ENCODE measurements around the gene BAZ2B.
"Not testable (repeated sequence)": the region's sequence is repeated elsewhere in the genome, so short reads cannot be mapped to it uniquely, and the experiment has no call there.

BAZ2B gene, protein sequence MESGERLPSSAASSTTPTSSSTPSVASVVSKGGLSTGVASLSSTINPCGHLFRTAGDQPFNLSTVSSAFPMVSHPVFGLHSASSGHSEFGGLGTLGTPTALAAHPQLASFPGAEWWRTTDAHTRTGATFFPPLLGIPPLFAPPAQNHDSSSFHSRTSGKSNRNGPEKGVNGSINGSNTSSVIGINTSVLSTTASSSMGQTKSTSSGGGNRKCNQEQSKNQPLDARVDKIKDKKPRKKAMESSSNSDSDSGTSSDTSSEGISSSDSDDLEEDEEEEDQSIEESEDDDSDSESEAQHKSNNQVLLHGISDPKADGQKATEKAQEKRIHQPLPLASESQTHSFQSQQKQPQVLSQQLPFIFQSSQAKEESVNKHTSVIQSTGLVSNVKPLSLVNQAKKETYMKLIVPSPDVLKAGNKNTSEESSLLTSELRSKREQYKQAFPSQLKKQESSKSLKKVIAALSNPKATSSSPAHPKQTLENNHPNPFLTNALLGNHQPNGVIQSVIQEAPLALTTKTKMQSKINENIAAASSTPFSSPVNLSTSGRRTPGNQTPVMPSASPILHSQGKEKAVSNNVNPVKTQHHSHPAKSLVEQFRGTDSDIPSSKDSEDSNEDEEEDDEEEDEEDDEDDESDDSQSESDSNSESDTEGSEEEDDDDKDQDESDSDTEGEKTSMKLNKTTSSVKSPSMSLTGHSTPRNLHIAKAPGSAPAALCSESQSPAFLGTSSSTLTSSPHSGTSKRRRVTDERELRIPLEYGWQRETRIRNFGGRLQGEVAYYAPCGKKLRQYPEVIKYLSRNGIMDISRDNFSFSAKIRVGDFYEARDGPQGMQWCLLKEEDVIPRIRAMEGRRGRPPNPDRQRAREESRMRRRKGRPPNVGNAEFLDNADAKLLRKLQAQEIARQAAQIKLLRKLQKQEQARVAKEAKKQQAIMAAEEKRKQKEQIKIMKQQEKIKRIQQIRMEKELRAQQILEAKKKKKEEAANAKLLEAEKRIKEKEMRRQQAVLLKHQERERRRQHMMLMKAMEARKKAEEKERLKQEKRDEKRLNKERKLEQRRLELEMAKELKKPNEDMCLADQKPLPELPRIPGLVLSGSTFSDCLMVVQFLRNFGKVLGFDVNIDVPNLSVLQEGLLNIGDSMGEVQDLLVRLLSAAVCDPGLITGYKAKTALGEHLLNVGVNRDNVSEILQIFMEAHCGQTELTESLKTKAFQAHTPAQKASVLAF (N-terminal part only)
- 57.5 to 98.0 (median 81.9) reads per million in 4 donors for total RNA-seq

DNA sequence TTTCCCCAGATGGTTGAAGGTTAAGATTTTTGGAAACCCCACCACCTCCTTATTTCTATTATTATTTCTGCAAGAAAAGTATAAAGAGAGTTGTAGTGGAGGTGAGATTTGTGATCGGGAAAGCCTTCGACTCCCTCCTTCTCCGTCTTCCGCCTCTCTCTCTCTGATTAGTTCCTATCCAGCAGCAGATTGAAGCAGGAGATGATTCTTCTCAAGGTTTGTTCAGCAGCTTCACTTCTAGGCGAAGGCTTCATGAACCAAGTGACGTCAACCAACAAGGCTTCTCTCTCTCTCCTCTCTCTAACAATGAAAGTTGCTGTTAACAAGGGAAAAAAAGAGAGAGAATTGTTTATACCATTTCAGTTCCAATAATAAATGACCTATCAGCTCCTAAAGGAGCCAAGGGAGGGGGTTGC, at the start of gene BAZ2B:
BAZ2B (minus strand) TSS at position 263 of the 416 bp plus-strand sequence. CDS start 137,829 bp downstream, outside the sequence.
- DNase-seq, result peak in 1 of 5 donors; percentile 7

DNA sequence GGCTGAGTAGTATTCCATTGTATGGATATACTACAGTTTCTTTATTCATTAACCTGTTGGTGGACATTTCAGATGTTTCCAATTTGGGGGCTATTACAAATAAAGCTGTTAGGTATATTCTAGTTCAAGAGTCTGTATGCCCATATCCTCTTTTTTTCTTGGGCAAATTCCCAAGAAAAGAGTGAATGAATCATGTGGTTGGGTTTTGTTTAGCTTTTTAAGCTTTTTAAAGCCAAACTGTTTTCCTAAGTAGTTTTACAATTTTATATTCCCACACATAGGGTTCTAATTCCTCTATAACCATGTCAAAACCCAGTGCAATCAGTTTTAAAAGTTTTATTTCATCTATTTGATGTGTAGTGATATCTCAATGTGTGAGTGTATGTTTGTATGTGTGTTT, 44.9 kb upstream of the BAZ2B start:
- DNase-seq, result no peak

DNA sequence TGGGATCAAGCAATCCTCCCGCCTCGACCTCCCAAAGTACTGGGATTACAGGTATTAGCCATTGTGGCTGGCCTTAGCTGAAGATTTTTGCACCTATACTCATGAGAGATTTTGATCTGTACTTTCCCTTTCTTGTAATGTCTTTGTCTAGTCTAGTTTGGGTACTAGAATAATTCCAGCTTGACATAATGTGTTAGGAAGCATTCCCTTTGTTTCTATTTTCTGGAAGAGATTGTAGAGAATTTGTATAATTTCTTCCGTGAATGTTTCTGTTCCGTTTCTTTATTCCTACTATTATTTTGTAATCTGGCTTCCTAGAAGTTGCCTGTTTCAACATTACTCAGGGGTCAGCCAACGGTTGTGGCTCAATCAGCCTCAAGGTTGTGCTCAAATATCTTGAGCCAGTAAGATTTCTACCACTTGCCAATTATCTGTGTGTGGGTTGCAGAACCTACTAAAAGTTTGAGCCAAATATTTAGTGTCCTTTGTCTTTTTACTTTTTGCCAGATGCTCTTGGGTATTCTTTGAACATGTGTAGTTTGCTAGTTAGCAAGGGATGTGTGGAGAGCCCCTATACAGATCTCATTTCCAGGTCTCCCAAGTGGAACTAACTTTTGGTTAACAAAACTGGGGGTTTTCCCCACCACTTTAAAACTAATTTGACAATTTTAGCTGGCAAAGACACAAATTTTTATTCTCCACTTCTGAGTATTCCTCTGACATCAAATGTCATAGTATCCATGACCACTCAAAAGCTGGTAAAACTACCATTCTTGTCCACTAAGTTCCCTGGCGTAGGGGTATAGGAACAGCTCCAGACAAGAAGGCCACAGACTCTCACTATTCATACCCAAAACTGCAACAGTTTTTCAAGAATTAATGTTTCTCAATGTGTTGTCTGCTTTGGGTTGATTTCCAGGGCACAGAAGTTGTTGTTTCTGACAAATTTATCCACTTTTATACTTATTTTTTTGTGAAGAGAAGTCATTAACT, 42.8 kb upstream of the BAZ2B start:
- no peak for DNase-seq

DNA sequence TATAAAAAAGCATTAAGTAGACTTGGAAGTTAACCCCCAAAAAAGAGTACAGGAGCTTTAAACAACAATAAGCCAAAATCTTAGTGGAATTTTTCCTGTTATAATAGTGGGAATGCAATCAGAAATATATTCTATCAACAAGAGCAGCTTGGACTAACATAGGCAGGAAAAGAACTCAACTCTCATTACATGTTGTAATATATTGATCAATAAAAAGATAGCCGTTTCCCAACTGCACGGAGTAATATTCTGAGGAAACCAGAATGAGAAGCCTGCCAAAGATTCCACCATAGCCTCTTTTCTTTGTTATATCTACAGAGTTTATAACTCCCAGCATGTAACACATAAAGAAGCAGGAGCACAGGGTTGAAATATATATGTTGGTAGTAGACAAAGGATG, 37.6 kb upstream of the BAZ2B start:
- no peak for DNase-seq

DNA sequence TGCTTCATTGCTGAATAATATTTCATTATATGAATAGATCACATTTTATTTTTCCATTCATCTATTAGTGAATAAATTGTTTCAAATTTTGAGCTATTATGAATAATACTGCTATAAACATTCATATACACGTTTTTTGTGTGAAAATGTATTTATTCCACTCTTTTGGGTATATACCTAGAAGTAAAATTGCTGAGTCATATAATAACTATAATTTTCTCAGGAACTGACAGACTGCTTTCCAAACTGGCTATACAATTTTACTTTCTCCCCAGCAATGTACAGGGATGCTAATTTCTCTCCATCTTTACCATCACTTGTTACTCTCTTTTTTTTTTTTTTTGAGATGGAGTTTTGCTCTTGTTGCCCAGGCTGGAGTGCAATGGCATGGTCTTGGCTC, 35.5 kb upstream of the BAZ2B start:
- DNase-seq, result no peak

DNA sequence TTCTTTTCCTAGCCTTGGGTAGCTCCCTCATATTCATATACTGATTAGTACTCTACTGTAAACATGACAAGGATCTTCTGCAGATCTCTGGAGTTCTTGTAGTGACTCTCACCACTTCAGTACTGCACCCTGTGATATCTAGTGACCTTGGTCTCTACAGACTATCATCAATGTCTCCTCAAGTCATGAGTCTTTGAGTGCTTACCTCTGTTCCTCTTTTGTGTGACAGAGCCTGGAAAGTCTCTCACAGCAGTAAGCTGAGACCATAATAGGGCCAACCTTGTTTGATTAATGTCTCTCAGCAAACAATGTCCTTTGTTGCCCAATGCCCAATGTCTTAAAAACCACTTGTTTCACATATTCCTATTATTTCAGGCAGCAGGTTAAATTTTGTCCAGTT, 34.2 kb upstream of the BAZ2B start:
- DNase-seq, result no peak

DNA sequence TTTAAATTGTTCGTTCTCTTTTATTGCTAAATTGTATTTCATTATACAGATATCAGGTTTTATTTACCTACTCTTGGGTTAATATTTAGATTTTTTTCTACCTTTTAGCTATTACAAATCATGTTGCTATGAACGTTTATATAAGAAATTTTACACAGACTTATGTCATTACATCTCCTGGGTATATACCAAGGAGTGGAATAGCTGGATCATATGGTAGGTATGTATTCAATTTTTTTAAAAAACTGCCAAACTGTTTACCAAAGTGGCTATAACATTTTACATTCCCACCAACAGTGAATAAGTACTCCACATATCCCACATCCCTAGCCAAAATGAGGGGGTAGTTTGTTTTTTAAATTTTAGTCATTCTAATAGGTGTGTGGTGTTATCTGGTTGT, 32.3 kb upstream of the BAZ2B start:
- DNase-seq, result no peak

DNA sequence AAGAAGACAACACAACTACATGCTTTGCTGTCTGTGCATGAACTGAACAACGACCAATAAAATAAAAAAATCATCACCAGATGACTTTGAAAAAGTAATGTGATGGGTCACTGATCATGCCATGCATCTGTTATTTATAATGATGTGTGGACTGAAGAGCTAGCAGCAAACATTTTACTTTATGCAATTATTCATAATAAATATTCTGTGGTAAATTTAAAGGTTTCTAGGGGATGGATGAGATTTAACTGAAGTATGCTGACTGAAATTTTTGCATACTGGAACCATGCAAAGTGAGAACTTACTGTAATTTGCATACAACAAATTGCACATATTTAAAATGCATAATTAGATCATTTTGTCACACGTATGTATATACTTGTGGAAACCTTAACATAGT, 31.3 kb upstream of the BAZ2B start:
- DNase-seq, result no peak

DNA sequence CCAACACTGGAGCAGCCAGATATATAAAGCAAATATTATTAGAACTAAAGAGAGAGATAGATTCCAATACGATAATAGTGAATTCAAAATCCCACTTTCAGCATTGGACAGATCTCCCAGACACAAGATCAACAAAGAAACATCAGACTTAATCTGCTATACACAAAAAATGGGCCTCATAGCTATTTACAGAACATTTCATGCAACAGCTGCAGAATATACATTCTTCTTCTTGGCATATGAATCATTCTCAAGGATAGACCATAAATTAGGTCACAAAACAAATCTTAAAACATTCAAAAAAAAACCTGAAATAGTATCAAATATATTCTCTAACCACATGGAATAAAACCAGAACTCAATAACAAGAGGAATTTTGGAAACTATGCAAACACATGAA, 23.8 kb upstream of the BAZ2B start:
- no peak for DNase-seq

DNA sequence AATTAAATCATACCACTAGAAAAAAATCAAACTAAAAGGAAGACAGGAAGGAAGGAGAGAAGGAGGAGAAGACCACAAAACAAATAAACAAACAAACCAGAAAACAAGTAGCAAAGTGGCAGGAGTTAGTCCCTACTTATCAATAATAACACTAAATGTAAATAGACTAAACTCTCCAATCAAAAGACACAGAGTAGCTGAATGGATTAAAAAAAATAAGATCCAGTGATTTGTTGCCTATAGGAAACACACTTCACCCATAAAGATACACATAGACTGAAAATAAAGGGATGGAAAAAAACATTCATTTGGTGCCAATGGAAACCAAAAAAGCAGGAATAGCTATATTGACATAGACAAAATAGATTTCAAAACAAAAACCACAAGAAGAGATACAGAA, 23.4 kb upstream of the BAZ2B start:
- no peak for DNase-seq

DNA sequence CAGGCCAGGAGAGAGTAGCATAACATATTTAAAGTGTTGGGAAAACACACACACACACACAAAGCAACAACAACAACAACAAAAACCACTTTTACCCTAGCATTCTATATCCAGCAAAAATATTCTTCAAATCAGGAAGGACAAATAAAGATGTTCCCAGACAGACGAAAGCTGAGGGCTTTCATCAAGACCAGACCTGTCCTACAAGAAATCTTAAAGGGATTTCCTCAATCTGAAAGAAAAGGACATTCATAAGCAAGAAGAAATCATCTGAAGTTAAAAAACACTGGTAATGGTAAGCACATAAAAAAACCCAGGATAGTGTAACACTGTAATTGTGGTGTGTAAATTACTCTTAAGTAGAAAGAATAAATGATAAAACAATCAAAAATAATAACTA, 22.7 kb upstream of the BAZ2B start:
- no peak for DNase-seq

DNA sequence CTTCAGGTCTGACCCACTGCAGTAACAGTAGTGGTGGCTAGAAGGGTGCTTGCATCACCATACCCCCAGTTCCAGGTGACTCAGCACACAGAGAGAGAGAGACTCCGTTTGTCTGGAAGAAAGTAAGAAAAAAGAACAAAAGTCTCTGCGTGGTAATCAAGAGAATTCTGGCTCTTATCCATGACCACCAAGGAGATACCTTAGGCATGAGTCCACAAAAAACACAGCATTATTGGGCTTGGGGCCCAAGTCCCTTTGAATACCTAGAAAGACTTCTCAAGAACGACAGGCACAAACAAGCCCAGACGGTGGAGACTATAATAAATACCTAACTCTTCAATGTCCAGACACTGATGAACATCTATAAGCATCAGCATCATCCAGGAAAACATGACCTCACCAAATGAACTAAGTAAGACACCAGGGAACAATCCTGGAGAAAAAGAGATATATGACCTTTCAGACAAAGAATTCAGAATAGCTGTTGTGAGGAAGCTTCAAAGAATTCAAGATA, 21.7 kb upstream of the BAZ2B start:
- DNase-seq, result no peak

DNA sequence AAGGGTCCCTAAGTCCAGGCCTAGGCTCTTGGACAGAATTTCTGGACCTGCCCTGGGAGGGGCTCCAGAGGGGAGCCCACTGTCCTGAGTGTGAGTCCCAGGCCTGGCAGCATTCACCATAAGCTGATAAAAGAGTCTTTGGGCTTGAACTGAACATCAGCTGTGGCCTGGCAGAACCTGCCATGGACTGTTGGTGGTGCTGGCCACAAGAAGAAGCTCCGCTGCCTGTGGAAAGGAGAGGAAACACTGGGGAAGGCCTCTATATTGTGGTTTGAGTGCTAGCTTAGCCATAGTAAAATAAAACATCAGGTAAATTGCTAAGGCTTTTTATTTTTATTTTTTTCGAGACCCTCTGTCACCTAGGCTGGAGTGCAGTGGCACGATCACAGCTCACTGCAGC, 20.9 kb upstream of the BAZ2B start:
- no peak for DNase-seq

DNA sequence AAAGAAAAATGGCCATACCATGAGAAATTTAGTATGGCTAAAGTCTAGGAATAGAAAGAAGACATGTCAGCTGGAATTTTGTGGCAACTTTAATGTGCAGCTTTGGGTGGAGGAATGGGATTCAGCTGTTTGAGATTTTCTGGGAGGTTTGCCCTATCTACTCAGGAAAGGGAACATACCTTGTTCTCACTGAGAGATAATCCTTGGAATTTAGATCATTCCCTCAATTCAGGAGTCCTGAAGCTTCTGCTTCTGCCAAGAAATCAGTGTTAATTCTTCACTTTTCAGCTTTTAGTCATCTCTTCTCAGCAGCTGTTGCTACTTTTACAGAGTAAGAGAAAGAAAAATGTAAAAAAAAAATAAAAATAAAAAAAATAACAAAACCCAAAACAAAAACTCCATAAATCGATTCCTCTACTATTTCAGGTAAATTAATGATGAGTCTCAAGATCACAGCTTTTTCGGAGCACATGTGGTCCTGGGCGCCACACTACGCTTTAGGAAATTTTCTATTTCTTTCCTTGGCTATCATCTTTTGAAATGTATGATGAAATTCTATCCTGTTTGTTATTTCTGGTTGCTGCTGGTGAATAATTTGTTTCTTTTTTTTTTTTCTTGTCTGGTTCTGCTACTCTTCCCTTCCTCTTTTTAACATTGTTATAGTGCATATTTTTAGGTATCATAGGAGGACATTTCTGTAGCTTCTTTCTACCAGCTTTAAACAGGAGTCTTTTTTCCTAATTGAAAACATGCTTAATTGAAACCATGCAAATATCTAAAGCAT, 18.9 kb upstream of the BAZ2B start:
- DNase-seq, result no peak

DNA sequence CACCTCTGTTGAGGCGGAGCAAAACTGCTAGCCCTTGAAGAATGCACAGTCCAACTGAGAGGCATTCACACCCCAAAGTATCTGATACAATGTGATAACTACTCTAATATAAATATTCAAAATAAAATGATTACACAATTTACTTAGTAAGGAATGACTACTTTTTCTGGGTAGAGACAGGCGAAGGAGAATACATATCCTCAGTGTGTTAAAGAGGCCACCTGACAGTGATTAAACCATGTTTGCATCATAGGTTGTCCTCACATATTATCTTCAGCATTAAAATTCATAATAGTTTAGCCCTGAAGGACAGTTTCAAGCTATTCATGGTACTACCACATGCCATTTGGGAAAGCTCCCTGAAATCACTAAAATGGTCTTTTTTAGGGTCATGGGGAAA, 16.9 kb upstream of the BAZ2B start:
- DNase-seq, result no peak

DNA sequence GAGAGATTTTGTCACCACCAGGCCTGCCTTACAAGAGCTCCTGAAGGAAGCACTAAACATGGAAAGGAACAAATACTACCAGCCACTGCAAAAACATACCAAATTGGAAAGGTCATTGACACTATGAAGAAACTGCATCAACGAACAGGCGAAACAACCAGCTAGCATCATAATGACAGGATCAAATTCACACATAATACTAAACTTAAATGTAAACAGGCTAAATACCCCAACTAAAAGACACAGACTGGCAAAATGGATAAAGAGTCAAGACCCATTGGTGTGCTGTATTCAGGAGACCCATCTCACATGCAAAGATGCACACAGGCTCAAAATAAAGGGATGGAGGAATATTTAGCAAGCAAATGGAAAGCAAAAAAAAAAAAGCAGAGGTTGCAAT, 9.3 kb upstream of the BAZ2B start:
- DNase-seq, result not testable (repeated sequence)

DNA sequence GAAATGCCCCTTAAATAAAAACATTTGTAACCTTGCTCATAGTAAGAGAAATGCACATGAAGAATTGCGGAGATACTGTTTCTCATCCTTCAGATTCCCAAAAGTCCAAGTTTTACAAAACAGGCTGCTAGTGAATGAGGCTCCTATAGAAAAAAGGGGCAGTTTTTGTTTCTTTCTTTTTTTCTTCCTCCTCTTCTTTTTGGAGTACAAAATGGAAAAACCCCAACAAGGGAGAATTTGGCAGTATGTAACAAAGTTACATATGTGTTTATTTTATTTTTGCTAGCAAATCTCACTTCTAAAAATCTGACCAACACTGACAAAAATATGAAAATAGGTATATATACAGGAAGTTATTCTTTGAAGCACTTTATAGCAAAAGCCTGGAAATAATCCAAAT, 7.1 kb upstream of the BAZ2B start:
- no peak for DNase-seq

DNA sequence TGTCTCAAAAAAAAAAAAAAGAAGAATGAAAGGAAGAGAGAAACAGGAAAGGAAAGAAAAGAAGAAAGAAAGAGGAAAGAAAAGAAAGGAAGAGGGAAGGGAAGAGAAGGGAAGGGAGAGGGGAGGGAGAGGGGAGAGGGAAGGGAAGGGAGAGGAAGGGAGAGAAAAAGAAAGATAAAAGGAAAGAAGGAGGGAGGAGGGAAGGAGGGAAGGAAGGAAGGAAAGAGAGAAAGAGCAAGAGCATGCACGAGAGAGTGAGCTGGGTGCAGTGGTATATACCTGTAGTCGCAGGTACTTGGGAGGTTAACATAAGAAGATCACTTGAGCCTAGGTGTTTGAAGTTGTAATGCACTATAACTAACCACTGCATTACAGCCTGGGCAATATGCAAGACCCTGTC, 6.6 kb upstream of the BAZ2B start:
- no peak for DNase-seq

DNA sequence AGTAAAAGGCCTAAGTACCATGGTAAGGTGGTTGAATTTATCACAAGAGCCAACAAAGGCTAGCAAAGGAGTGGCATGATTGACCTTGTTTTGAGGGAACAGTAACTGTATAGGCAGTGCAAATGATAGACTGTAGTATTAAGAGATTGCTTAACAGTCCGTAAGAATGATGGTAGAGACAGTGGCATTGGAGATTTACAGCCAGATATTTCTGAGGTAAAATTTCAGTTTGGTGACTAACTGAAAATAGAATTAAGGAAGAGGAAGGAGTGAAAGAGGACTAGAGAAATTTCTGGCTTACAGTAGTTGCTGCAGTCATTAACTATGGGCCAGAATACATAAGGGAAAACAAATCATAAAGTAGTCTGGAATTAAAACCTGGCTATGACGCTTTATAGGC, 4.4 kb upstream of the BAZ2B start:
- no peak for DNase-seq

DNA sequence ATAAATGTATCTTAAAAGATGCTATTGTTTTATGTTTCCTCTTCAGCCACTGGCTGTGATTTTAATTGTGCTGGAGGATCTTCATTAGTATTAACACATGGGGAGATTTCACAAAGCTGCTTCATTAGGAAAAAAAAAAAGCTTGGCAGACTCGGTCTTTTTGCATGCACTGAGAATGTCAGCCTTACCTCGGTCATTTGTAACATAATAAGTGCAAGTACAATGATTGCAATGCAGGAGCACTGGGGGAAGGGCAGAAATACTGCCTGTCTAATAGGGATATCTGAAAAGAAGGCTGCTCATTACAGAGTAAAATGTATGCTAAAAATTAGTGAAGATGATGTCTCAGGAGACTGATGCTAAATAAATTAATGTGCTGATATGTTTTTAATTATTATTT, 1.3 kb upstream of the BAZ2B start:
- DNase-seq, result no peak

DNA sequence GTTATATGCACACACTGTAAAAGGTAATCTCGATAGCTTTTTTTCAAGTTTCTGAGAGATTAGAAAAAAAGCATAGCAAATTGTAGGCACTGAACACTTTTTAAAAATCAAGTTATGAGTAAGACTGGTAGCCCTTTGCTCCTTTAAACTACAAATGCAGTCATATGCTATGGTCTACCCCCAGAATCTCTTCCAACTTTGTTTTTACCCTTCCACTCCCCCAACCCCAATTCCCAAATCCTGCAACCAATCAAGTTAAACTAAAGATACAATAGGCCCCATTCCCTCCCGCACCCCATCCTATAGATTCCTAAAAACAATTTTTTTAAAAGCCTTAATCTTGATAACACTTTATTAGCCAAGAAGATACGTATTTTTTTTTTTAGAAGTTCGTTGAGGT, 752 bp upstream of the BAZ2B start:
- DNase-seq, result no peak
